GM12801 (cell line): ENCODE data around the gene RALGPS1.

Source experiments
- CTCF ChIP-seq: IDR thresholded peaks from one replicate; pipeline ENCODE4 v1.5.1; 2011; ENCODE audit warnings: control low read depth; ENCODE audit not compliant: insufficient read length; ENCODE audit errors: extremely low read depth

The RALGPS1 gene

DNA sequence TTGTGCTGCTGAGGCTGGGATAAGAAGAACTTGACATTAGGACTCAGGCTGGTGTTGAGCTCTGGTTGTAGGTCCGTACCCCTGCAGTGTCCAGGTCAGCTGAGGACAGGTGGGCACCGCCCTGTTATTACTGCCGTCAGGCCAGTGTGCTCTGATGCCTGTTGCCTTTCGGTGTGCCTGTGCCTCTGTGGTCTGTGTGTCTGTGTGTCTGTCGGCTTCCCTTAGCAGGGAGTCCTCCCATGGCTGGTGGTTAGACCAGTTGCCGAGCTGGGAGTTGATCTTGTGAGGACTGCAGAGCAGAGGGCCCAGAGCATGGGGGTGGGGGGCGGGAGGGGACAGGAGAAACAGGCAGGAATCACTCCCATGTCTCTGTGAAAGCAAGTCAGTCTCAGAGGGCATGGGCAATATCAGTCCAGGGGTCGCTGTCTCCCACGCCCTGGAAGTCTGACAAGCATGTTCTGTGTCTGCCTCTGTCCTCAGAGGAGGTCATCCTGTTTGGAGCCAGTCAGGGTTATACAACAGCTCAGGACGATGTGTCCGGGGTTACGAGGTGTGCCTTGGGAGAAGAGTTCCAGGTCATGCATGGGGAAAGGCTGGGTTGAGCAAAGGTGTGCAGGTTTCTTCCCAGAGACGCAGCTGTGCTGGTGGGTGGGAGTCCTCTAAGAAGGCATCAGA is 282.7 kb downstream of the RALGPS1 start:
- TF ChIP-seq CTCF: no peak

DNA sequence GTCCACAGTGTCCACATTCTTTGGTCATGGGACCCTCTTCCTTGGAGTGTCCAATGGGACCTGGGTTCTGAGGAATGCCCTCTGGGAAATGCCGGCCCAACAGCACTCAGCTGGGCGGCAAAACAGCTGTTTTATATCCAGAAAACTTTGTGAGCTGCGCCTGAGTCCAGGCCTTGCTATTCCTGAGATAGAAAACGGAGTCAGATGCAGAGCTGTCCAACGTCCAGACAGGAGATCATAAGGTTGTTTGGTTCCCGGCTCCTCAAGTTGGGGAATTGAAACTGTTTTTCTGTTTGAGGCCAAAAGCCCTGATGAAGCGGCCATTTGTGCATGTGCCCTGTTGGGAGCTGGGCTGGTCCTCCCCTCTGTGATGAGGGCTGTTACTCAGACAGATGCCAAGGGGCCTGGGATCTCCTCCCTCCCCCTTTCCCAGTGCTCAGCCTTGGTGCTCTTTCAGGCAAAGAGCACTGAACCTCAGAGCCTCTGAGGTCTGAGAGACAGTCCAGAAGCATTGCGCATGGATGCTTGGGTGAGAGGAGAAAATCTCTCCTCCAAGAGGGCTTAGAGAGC is 283.4 kb downstream of the RALGPS1 start:
- no peak for TF ChIP-seq CTCF

GRCh38 chr9:127198587-127198986 is 284.0 kb downstream of the RALGPS1 start:
- TF ChIP-seq CTCF: no peak

GRCh38 chr9:127199001-127199791 is 284.6 kb downstream of the RALGPS1 start:
- TF ChIP-seq CTCF: no peak

GRCh38 chr9:127200106-127200862 is 285.7 kb downstream of the RALGPS1 start:
- no peak for TF ChIP-seq CTCF

DNA sequence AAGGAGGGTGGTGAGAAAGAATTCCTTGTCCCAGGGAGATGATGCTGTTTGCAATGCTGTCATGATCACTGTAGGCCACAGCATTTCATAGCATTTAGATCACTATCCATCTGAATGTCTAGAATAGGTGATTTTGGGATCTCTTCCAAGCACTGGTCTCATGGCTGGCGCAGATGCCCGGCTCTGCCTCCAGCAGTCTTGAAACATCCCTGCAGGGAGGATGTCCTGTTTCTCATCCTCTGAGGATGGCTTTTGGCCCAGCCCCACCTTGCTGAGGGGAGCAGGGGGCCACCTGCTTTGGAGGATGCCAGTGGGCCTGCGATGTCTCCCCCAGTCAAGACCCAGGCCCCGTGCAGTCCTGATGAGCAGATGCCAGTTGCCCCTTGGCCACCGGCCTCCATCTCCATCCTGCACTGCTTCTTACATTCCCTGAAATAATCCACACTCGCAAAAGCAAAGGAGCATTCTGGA is 286.5 kb downstream of the RALGPS1 start:
- no peak for TF ChIP-seq CTCF

- no peak for TF ChIP-seq CTCF
Measured at GRCh38 chr9:127201731-127202130, 287.1 kb downstream of the RALGPS1 start.
